ENCODE measurements around the gene AKIRIN1.
"Not testable (repeated sequence)": the region's sequence is repeated elsewhere in the genome, so short reads cannot be mapped to it uniquely, and the experiment has no call there.

AKIRIN1 gene

GRCh38 chr1:39046613-39047210 is 55.6 kb downstream of the AKIRIN1 start:
- no peak for DNase-seq

- no peak for DNase-seq
These were observed 56.5 kb downstream of the AKIRIN1 start for GRCh38 chr1:39047374-39048229.

DNA sequence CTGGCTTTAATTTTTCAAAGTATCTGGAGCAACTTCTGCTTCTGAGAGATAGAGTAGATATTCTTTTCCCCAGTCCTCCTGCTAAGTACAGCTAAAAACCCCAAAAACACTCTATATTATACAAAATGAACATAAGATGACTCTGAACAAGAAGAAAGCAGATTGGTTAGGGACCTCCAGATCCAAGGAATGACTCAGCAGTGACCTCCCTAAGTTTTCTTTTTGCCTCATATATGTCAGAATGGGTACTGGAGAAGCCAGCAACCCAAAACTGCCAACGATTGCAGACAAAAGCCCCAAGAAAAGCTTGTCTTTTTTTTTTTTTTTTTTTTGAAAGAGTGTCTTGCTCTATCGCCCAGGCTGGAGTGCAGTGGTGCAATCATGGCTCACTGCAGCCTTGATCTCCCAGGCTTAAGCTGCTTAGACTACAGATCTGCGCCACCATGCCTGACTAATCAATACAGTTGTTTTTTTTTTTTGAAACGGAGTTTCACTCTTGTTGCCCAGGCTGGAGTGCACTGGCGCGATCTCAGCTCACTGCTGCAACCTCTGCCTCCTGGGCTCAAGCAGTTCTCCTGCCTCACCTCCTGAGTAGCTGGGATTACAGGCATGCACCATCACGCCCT is 57.8 kb downstream of the AKIRIN1 start:
- no peak for DNase-seq

- DNase-seq, result no peak
These were observed 58.9 kb downstream of the AKIRIN1 start for GRCh38 chr1:39050001-39050400.

- DNase-seq, result not testable (repeated sequence)
These were observed 60.2 kb downstream of the AKIRIN1 start for GRCh38 chr1:39051193-39051850.

GRCh38 chr1:39051956-39052355 is 60.9 kb downstream of the AKIRIN1 start:
- no peak for DNase-seq

- DNase-seq, result not testable (repeated sequence)
These were observed 64.2 kb downstream of the AKIRIN1 start for GRCh38 chr1:39055213-39055710.
